Measurements from ENCODE around the gene GHRL.
"Not testable (repeated sequence)": the region's sequence is repeated elsewhere in the genome, so short reads cannot be mapped to it uniquely, and the experiment has no call there.

GHRL gene

DNA sequence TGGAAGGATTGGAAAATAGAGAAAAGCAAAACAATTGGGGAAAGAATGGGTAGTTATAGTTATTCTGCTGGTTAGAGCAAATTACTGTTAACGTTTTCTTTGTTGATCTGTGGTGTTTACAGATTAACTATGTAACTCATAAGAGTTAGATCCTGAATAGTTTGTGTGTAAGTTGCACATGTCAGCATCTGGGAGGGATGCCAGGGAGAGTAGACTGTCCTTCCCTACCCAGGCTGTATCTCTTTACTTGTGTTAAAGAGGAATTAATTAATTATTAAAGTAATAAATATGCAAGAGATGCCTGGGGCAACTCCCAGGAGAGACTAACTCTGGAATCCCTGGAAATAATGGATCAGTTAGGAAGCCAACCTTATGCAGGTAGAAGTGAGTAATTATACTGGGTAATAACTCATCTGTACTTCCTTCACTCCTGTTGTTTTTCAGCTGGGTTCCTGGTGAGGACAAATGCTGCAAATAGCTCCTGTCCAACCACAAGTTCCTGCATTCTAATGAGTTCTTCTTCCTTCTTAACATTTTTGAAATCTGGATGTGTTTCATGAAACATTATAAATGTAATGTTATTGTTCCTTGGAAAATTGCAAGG lies 18.9 kb downstream of the GHRL start:
- no peak for DNase-seq (ENCODE audit: low read depth)

DNA sequence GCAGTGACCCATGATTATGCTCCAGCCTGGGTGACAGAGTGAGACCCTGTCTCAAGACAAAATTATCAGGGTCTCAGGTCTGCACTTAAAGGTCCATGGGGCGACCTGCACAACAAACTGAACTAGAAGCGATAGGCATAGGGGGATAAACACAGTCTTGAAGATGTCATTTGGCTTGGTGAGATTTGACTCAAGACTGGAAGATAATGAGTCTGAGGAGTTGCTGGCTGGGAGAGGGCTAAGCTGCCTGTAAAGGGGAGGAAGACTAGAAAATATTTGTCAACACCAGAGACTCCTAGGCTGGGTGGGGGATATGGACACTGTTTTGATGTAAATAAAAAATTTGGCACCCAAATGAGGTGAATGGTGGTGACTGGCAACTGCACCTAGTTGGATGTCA lies 19.8 kb downstream of the GHRL start:
- no peak for DNase-seq (ENCODE audit: low read depth)

DNA sequence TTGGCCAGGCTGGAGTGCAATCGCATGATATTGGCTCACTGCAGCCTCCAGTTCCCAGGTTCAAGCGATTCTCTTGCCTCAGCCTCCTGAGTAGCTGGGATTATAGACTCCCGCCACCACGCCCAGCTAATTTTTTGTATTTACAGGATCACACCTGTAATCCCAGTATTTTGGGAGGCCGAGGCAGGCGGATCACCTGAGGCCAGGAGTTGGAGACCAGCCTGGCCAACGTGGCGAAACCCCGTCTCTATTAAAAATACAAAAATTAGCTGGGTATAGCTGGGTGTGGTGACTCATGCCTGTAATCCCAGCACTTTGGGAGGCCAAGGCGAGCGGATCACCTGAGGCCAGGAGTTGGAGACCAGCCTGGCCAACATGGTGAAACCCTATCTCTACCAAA lies 20.3 kb downstream of the GHRL start:
- DNase-seq (ENCODE audit: low read depth), result not testable (repeated sequence)

DNA sequence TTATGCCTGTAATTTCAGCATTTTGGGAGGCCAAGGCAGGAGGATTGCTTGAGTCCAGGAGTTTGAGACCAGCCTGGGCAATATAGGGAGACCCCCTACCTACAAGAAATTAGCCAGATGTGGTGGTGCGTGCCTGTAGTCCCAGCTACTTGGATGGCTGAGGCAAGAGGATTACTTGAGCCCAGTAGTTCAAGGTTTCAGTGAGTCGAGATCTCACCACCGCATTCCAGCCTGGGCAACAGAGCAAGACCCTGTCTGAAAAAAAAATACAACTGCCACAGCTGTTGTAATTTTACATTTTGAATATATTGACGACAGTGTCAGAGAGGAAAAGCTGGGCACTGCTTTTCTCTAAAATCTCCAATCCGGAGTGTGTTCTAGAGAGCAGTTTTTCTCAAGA lies 23.3 kb downstream of the GHRL start:
- no peak for DNase-seq (ENCODE audit: low read depth)

DNA sequence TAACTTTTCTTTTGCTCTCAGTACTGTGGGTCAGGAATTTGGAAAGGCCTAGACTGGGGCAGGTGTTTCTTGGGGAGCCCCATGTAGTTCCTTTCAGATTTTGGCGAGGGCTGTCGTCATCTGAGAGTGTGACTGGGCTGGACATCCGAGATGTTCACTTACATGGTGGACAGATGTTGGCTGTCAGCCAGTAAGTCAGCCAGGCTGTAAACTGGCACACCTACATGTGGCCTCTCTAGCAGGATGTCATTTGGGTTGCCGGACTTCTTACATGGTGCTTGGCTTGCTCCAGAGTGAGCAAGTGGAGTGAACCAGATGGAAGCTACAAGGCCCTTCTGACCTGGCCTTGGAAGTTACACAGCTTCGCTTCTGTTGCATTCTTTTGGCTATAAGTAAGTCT lies 23.8 kb downstream of the GHRL start:
- DNase-seq (ENCODE audit: low read depth), result no peak

DNA sequence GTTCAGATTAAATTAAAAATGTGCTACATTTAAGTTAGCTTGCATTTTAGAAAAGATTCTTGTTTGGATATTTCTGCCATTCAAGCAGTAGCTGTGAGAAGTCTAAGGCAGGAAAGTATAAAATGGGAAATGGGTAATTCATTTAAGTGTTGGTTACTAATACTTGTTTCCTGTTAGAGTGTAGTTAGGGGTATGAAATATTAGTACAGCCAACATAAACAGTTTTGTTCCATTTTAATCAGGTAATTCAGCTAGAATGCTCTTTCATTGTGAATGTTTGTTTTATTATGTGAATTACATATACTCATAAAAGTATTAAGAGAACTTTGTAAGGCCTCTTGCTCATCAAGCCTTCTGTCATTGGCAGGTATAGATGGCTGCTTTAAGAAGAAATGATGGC lies 24.6 kb downstream of the GHRL start:
- no peak for DNase-seq (ENCODE audit: low read depth)

DNA sequence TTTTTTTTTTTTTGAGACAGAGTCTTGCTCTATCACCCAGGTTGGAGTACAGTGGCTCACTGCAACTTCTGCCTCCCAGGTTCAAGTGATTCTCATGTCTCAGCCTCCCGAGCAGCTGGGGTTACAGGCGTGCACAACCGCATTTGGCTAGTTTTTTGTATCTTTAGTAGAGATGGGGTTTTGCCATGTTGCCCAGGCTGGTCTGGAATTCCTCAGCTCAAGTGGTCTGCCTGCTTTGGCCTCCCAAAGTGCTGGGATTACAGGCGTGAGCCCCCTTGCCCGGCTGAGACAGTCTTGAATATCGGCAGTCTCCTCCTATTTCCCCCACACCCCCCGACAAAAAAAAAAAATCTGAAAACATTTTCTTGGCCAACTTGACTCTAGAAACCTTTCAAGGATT lies 25.8 kb downstream of the GHRL start:
- not testable (repeated sequence) for DNase-seq (ENCODE audit: low read depth)

DNA sequence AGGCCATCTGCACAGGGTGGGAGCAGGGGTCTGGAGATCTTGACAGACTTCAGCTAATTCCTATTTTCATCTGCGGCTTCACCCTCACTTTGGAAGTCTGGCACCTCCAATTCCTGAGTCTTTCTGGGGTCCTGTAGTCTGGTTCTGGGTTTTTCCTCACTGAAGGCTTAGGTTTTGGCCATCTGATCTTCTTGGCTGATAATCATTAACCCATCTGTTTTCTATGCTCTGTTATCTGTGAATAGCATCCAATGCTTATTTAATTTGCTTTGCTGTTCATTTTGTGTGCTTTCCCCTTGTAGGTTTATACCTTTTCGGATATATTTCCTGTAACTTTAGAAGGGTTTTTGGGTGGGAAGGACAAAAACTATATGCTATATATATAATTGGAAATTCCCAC lies 26.9 kb downstream of the GHRL start:
- no peak for DNase-seq (ENCODE audit: low read depth)

DNA sequence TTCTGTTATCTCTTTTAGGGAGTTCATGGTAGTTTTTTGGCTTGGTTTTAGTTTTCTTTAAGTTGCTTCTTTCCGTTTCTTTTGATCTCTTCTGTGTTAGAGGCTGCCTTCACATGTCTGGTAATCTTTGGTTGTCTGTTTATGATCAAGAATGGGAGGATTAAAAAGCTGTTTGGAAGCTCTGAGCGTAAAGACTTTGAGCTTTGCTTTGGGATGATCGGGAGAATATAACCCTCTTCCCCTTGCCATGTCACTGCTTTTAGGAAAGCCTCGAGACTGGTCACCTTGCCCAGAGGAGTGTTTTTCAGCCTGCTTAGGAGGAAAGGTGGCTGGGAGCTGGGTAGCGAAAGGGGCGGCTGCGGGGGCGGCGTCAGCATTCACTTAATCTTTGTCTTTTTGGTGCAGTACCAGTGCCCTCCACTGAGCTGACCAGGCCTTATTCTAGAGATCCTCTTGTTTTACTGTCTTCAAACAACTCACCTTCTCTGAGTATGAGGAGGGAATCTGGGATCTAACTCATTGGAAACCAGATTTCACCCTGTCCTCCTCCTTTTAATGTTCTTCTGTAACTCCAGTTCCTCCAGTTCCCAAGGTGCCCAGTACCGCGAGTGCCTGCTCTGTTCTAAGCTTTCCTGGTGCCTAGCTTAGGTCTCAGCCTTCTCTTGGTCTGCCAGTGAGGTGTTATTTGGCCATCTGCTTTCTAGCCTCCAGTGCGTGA lies 28.9 kb downstream of the GHRL start:
- peak; percentile 46 for DNase-seq (ENCODE audit: low read depth)

DNA sequence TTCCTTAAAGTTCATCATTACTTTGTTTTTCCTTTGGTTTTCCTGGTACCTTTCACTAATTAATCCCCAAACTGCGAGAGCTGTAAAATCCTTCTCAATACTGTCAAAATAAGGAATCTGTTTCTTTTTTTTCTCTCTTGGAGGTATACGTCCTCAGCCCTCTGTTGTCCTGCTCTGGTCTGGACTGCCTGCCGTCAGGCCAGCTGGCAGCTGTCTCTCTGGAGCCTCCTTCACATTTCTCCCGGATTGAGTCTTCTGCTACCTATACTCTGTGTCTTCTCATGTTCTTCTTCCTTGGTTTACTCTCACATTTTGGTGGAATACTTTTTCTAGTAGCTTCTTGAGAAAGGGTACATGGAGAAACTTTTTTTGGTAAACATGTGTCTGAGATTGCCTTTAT lies 30.7 kb downstream of the GHRL start:
- DNase-seq (ENCODE audit: low read depth), result no peak

DNA sequence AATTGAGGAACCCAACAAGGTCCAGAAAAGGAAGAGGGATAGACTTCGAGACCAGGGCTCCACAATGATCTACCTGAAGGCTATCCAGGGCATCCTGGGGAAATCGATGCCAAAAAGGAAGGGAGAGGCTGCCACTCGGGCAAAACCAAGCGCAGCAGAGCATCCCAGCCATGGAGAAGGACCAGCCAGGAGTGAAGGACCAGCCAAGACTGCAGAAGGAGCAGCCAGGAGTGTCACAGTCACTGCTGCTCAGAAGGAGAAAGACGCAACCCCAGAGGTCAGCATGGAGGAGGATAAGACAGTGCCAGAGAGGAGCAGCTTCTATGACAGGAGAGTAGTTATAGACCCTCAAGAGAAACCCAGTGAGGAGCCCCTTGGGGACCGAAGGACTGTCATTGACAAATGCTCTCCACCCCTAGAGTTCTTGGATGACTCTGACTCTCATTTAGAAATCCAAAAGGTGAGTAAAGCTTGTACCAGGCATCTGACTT lies 32.5 kb downstream of the GHRL start:
- DNase-seq (ENCODE audit: low read depth), result no peak

DNA sequence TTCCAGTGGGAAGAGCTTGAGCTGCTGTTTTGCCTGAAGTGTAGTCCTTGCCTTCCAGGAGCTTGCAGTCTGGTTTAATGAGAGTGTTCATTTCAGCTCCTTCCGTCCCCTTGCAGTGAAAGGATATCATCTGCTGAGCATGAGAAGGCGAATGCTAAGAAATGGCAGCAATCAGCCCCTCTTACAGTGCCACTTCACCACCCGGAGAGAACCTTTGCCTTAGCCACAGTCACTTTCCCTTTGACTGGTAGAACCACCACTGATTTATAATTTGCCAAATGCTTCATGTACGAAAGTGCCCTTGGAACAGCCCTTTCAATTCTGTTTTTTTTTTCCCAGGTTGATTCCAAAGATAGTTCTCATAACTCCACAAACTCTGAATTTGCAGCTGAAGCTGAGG lies 32.9 kb downstream of the GHRL start:
- no peak for DNase-seq (ENCODE audit: low read depth)

DNA sequence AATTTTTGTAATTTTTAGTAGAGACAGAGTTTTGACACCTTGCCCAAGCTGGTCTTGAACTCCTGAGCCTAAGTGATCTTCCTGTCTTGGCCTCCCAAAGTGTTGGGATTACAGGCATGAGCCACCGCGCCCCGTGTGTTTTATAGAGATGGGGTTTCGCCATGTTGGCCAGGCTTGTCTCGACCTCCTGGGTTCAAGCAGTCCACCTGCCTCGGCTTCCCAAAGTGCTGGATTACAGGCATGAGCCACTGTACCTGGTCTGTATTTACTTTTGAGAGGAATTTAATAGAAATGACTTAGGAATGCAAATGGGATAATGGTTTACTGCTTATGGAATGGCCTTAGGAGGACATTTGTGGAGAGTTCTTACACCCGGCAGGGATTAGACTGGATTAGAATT lies 33.7 kb downstream of the GHRL start:
- DNase-seq (ENCODE audit: low read depth), result no peak

DNA sequence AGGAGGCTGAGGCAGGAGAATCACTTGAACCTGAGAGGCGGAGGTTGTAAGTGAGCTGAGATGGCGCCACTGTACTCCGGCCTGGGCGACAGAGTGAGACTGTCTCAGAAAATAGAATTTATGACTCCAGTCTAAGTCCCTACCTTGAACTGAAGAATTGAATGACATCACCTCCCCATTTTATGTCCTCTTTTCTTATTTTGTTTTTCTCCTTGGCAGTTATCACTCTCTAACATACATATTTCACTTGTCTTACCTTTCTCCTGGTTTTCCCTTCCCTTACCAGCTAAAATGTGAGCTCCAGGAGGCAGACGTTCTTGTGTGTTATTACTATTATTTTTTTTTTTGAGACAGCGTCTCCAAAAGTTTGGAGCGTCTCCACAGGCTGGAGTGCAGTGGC lies 36.9 kb downstream of the GHRL start:
- DNase-seq (ENCODE audit: low read depth), result no peak

DNA sequence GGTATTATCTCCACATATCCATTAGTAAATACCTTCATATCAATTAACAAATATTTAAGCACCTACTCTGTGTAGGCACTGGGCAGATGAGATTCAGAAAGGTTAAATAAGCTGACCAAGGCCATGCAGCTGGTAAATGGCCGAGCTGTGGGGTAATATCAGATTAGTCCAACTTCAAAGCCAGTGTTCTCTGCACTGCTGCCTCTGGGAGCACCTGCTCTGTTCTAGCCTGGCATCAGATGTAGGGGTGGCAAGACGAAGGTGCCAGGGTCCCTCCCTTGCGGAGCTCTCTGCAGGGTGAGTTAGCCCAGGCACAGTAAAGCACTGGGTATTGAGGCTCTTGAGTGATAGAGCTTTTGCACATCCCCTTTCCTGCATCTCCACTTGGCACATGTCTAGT lies 39.0 kb downstream of the GHRL start:
- no peak for DNase-seq (ENCODE audit: low read depth)

DNA sequence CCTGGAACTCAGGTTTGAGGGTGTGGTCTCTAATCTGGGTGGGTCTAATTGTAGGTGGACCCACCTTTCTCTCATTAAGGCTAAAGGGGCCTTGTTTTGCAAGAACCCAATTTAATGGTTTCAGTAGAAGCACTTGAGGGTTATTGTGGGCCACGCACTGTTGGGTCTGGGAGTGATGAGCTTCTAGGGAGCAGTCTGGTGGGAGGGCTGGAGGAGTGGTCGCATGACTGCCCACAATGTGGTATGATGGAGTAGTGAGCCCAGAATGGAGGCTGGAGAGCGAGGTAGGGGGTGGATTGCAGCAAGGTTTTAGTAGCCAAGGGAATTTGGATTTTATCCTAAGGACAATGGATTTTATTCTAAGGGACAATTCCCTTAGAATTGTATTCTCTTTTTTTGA lies 41.7 kb downstream of the GHRL start:
- no peak for DNase-seq (ENCODE audit: low read depth)

DNA sequence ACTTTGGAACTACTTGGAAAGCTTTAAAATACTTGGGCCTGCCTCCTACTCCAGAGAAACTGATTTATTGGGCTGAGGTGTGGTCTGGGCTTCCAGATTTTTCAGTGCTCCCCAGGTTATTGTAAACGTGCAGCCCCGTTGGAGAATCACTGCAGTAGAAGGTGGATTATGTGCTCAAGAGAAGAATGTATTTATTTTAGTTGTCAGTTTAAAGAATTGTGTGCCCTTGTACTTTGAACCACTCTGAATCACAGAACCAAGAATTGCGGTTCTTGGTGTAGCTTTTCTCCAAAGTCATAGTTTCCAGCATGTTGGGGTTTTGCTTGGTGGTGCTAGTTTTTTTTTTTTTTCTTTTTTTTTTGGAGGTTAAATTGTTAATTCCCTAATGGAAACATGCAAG lies 42.9 kb downstream of the GHRL start:
- DNase-seq (ENCODE audit: low read depth), result no peak

DNA sequence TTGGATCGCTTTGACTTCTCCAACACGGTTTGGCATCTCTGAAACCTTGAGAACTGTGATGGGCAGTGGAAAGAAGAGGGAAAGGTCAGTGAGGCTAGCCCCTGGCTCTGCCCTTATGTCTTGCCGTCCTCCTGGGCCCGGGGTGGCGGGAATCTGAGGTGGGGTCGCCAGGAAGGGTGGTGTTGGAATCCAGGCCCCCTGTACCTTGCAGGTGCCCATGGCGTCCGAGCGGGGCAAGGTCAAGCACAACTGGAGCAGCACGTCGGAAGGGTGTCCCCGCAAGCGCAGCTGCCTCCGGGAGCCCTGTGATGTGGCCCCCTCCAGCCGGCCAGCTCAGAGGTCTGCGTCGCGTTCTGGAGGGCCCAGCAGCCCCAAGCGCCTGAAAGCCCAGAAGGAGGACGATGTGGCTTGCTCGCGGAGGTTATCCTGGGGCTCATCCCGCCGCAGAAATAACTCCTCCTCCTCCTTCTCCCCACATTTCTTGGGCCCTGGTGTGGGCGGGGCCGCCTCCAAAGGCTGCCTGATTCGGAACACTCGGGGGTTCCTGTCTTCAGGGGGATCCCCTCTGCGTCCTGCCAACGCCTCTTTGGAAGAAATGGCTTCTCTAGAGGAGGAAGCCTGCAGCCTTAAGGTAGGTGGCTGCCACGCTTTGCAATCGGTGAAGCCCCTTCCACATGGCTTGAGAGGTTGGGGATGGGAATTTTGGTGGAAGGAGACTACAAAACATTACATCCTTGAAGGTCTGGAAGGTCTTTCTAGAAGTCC lies 43.6 kb downstream of the GHRL start:
- peak; percentile 24 for DNase-seq (ENCODE audit: low read depth)

DNA sequence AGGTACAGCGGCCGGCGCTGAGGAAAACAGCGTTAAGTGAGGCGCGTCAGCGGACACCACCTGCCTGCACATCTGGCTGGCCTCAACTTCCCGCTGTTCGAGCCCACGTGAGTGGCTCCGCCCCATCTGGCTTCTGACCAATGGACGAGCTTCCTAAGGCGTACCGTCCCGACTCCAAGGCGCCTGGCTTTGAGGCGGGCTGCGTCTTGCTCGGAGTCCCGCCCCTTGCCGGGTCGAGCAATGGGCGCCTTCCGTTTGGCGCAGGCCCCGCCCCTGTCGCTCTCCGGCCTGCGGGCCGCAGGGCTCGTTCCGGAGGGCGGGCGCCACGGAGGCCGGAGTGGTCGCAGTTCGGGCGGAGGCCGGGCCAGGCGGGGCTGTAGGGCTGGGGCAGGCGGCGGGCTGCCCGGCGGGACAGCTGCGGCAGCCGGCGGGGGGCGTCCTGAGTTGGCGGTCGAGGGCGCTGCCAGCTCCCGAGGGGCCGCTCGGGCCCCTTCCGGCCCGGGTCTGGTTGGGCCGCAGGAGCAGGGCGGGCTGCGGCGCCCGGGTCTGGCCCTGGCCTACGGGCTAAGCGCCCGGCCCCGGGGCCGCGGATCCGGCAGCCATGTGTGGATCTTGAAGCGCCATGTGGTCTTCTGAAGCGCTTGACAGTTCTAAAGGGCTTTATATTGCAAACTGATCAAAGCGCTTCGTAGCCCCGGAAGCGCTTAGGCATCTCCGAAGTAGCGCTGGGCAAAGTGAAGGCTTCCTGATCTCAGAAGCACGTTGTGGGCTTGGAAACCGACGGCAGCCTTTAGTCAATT lies 44.4 kb downstream of the GHRL start, which contains the start of gene TATDN2:
TSS of gene TATDN2 (plus strand) at position 276 of the 800 bp plus-strand sequence. CDS start 742 bp downstream, outside the sequence.
- DNase-seq (ENCODE audit: low read depth), result peak; percentile 89

DNA sequence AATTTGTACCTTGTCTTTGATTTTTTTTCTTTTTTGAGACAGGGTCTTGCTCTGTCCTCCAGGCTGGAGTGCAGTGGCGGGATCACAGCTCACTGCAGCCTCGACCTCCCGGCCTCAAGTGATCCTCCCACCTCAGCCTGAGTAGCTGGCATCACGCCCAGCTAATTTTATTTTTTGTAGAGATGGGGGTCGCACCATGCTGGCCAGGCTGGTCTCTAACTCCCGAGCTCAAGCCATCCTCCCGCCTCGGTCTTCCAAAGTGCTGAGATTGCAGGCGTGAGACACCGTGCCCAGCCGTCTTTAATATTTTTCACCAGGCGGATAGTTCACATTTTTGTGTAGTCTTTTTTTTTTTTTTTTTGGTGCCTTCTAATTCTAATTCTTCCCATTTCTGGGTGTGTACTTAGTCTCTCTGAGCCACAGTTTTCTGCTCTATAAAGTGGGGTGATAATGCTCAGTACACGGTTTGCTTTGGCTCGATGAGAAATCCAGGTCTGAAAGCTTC lies 45.0 kb downstream of the GHRL start:
- DNase-seq (ENCODE audit: low read depth), result no peak

DNA sequence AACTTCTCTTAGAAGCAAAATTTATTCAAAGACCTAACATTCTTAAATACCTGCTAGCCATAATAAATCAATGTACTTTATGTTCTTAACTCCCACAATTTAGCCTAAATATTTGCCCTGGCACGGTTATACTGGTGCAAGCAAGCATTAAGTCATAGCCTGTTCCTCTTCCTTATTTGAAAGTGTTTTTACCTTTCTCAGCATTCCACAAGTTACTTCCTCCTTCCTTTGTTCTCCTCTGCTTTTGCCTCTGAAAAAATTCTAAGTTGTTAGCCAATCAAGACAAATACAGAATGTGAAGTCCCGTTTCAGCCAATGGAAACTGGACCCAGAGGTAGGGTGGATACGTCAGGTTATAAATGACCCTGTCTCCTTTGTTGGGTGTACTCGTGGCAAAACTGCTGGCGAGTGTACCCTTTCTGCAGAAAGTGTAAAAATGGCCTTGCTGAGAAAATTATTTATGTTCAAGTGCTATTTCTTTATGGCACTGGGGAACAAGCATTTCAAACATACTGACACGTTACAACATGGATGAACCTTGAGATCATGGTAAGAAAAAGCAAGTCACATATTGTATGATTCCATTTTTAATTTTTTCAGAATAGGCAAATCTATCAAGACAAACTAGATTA lies 47.5 kb downstream of the GHRL start:
- no peak for DNase-seq (ENCODE audit: low read depth)

DNA sequence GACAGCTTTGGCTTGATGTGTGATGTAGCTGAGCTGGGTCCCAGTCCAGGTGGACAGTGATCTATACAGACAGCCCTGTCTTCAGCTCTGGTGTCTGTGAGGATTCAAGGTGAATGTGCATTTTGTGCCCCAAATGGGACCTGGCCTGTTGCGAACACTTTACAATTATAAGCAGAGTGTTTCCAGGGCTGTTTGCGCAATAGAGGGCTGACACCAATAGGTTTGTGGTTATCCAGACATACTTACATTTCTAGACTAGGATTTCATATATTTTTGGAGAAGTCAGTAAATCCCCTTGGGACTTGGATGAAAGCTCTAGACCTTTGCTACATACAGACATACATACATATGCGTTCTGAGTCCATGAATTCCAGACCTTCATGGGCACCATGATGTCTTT lies 48.7 kb downstream of the GHRL start:
- no peak for DNase-seq (ENCODE audit: low read depth)

Measured in stimulated activated CD8-positive, alpha-beta memory T cell treated with anti-CD3 and anti-CD28 coated beads, Interleukin-12 subunit alpha, Interleukin-12 subunit beta, amount 100 ng/mL, for 1 hour (primary cell).